Adrenal gland (tissue), 12 donors: ENCODE measurements around the gene CEP112. TPM values are rescaled to one million over a fixed set of nuclear protein-coding genes. Genes with fewer than 3 reads are reported as not detected.

ENCODE experiments used
- DNase-seq, 7 donors: peaks; one replicate each; pipeline ENCODE4 v3.0.0-alpha.2; 2019 to 2020
- H3K27ac ChIP-seq, 5 donors: fragments of 200-600 bp; sonication (generic) in 4 of 5; 1 replicate in 3 of 5; 2 replicates in 2 of 5; pipeline versions ENCODE4 v1.5.1 to v1.8.0; 2016 to 2020; ENCODE audit warnings: mild to moderate bottlenecking in 1 of 5
- H3K27me3 ChIP-seq: fragments of 200-600 bp; 2 replicates; pipeline ENCODE4 v1.8.0; 2021
- H3K36me3 ChIP-seq, 2 donors: fragments of 200-600 bp; replicated peaks in 1 of 2; 1 replicate in 1 of 2; 2 replicates in 1 of 2; pipeline versions ENCODE4 v1.5.1 to v1.8.0; 2018 to 2022
- H3K4me1 ChIP-seq, 2 donors: fragments of 200-600 bp; replicated peaks in 1 of 2; 1 replicate in 1 of 2; 2 replicates in 1 of 2; pipeline versions ENCODE4 v1.5.1 to v1.8.0; 2018 to 2021
- H3K4me3 ChIP-seq, 4 donors: fragments of 200-600 bp; sonication (generic) in 3 of 4; one replicate each; pipeline ENCODE4 v1.5.1; 2016 to 2018
- H3K9me3 ChIP-seq, 3 donors: fragments of 200-600 bp; sonication (generic) in 1 of 3; replicated peaks in 1 of 3; 1 replicate in 2 of 3; 2 replicates in 1 of 3; pipeline versions ENCODE4 v1.5.1 to v1.8.0; 2016 to 2021
- CTCF ChIP-seq, 6 experiments: fragments of 450-650 bp in 4 of 6; fragments of 200-600 bp in 2 of 6; sonication (generic) in 1 of 6; IDR thresholded peaks; 1 replicate in 5 of 6; 2 replicates in 1 of 6; pipeline versions ENCODE4 v1.5.1 to v1.8.0; 2016 to 2021; ENCODE audit warnings: antibody characterized with exemption in 6 of 6, mild to moderate bottlenecking in 2 of 6, moderate library complexity in 1 of 6
- POLR2A ChIP-seq, 2 donors: fragments of 450-650 bp; IDR thresholded peaks; one replicate each; pipeline ENCODE4 v1.6.1; 2017; ENCODE audit warnings: antibody characterized with exemption in 2 of 2, mild to moderate bottlenecking in 2 of 2, moderate library complexity in 1 of 2
- whole genome bisulfite sequencing, 4 donors: extraction: QIAGEN DNeasy Blood & Tissue Kit in 2 of 4; methylation state at CpG; one replicate each; pipeline versions ENCODE4 v1.1.5 to v1.1.7; 2013 to 2017; 5-methylcytosine and 5-hydroxymethylcytosine counted together
- intact Hi-C, 2 donors: fragments of 100-400 bp; cut with DNase I; formaldehyde crosslinking; loops; one replicate each; pipeline versions ENCODE4 v1.14.1 to v1.15.0; 2022 to 2023
- polyA plus RNA-seq, 3 donors: library from polyadenylated mRNA; stranded (reverse); fragments of 200-250 nt in 2 of 3; fragments of 350-450 nt in 1 of 3; fragmentation: Illumina TruSeq in 1 of 3; extraction: RNeasy Lipid Tissue Mini Kit (QIAGEN cat#74804) in 1 of 3; gene quantifications; one replicate each; pipeline ENCODE4 v1.2.3, GENCODE V29; 2013 to 2014
- total RNA-seq, 9 donors: library from RNA; depleted of rRNA in 4 of 9; stranded (reverse); fragments of >200 nt in 4 of 9; fragments of 120-200 nt in 1 of 9; fragmentation: NEBNext Ultra II Directional in 1 of 9; extraction: Animal tissue kit (Norgen Biotek cat#: 25700) in 1 of 9; gene quantifications; one replicate each; pipeline versions ENCODE4 v1.1.0 to v1.2.4, GENCODE V29; 2013 to 2023
- donor health status: healthy with polysubstance abuse.
- donor health status: Bipolar disorder and iron deficiency.
- donor health status: DM: yes; HTN: yes; CAD: no.
- donor health status: DM: no; HTN: no; CAD: no.
- donor health status: DM: no; HTN: no; CAD: no.
- donor health status: DM: yes; HTN: yes; CAD: no.

Gene CEP112
- total and polyA plus RNA-seq, 12 donors, result 4.2 to 24.1 (median 9.6) TPM

DNA sequence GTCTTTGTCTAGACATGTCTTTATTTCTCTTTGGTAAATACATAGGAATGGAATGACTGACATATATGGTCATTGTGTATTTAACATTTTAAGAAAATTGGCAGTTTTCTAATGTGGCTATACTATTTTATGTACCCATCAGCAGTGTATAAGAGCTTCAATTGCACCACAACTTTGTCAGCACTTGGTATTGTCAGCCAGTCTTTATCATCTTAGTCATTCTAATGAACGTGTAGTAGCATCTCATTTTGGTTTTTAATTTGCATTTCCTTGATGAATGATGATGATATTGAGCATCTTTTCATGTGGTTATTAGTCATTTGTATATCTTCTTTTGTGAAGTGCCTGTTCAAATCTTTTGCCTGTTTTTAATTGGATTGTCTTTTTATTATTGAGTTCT, 239.3 kb downstream of the CEP112 start:
- no peaks in the 10 kb centered on the region for H3K36me3 ChIP-seq
- no peaks in the 10 kb centered on the region for H3K27me3 ChIP-seq
- H3K4me1 ChIP-seq, result no peaks in the 10 kb centered on the region
- no peak overlapping the region for H3K27ac ChIP-seq
- intact Hi-C loops, result no loop called here
- H3K9me3 ChIP-seq, result no peaks in the 10 kb centered on the region
- WGBS, 4 donors, result 90 to 98% (median 91%) methylated on average over 1 of the region's 1 CpG
- TF ChIP-seq CTCF (IDR thresholded peaks at IDR 0.05) (no peak), POLR2A (IDR thresholded peaks at IDR 0.05) (no peak)
- DNase-seq, result no peak
- no peak overlapping the region for H3K4me3 ChIP-seq

DNA sequence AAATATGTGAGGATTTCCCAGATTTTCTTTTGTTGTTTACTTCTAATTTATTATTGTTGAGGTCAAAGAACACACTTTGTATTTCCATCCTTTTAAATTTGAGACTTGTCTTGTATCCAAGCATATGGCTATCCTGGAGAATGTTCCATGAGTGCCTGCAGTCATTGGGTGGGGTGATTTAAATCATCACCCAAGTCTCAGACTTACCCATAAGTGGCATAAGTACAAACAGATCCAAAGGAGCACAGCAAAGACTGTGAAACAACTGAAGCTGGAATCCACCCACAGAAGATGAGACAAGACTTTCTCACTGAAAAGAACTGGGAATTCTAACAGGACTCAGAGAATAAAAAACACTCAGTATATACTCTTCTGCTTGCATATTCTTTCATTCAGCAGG, 239.9 kb downstream of the CEP112 start:
- H3K27me3 ChIP-seq, result no peaks in the 10 kb centered on the region
- no peaks in the 10 kb centered on the region for H3K36me3 ChIP-seq
- TF ChIP-seq POLR2A (IDR thresholded peaks at IDR 0.05) (no peak), CTCF (IDR thresholded peaks at IDR 0.05) (no peak)
- no peaks in the 10 kb centered on the region for H3K9me3 ChIP-seq
- no peak overlapping the region for H3K27ac ChIP-seq
- DNase-seq, result no peak
- intact Hi-C loops, result no loop called here
- H3K4me3 ChIP-seq, result no peak overlapping the region
- H3K4me1 ChIP-seq, result no peaks in the 10 kb centered on the region

DNA sequence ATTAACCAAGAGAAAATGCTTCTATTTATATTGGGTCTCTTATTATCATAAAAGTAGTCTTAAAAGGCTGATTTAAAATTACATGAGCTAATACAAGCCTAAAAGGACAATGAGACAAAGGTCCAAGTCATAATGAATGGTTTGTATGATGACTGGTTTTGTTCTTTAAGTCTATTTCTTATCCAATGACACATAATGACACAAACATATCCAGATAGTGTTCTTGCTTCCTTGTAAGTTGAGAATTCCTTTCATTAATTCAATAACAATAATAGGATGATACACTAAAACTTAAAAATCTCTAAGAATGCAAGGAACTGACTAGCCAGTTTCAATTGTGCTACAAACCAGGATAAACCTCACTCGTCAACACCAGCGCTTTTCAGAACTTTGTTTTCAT, 244.1 kb downstream of the CEP112 start:
- 96 to 99% (median 96%) methylated on average over 2 of the region's 2 CpGs for WGBS, 4 donors
- Histone ChIP-seq H3K27me3 (no peaks in the 10 kb centered on the region), H3K9me3 (no peaks in the 10 kb centered on the region), H3K27ac (no peak overlapping the region), H3K4me1 (no peaks in the 10 kb centered on the region), H3K36me3 (no peaks in the 10 kb centered on the region), H3K4me3 (no peak overlapping the region)
- intact Hi-C loops, result no loop called here
- TF ChIP-seq CTCF (IDR thresholded peaks at IDR 0.05) (no peak), POLR2A (IDR thresholded peaks at IDR 0.05) (no peak)
- DNase-seq, result no peak

- Histone ChIP-seq H3K36me3 (no peaks in the 10 kb centered on the region), H3K4me1 (no peaks in the 10 kb centered on the region), H3K27ac (no peak overlapping the region), H3K9me3 (peaks cover 0 to 6% (median 0%) of the 10 kb centered on the region in 3 donors), H3K27me3 (no peaks in the 10 kb centered on the region), H3K4me3 (no peak overlapping the region)
- no peak for TF ChIP-seq CTCF (IDR thresholded peaks at IDR 0.05)
- TF ChIP-seq POLR2A (IDR thresholded peaks at IDR 0.05), result no peak
- 91 to 100% (median 97%) methylated on average over 1 of the region's 1 CpG for WGBS, 4 donors
- intact Hi-C loops, result no loop called here
- no peak for DNase-seq
Observed at GRCh38 chr17:65942592-65942991, 249.3 kb downstream of the CEP112 start.
